ENCODE results near the gene TNNT3.

DNA sequence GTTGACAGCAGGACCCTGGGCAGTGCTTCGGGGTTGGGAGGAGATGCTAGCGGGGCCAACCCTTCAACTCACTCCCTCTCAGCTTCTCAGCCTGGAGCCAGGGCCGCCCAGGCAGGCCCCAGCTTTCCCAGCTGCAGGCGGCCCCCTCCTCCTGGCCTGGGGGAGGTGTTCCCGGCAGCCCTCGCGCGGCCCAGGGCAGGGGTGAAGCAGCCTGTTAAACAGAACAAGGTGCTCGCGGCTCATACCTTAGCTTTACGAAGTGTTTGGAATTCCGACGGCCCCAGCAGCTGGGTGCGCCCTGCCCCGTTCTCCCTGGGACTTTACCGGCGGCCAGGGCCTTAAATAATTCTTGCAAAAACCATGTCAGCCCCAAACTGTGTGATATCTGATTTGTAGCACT lies 44.8 kb downstream of the TNNT3 start:
- no peak for TF ChIP-seq POLR2A (IDR thresholded peaks at IDR 0.05; ENCODE audit: low read length)
- TF ChIP-seq GATA1 (IDR thresholded peaks at IDR 0.05; ENCODE audit: low read depth, low read length) = no peak
